Neural crest cell (in vitro differentiated cells): Measurements from ENCODE around the gene LRPAP1. TPM values are rescaled to one million over a fixed set of nuclear protein-coding genes. Genes with fewer than 3 reads are reported as not detected.

Experiments used
- DNase-seq: peaks from one replicate; pipeline ENCODE4 v3.0.0; 2021; ENCODE audit warnings: low read depth, mixed read lengths, low spot score
- H3K27ac Mint-ChIP-seq: one replicate; pipeline ENCODE4 v1.8.0; 2021; ENCODE audit warnings: mild to moderate bottlenecking, mixed read lengths; ENCODE audit not compliant: unreplicated experiment
- H3K27me3 Mint-ChIP-seq: 2 replicates; pipeline ENCODE4 v1.8.0; 2021; ENCODE audit warnings: low read depth, mild to moderate bottlenecking, mixed read lengths
- H3K36me3 Mint-ChIP-seq: 2 replicates; pipeline ENCODE4 v1.8.0; 2021; ENCODE audit warnings: low read depth, mild to moderate bottlenecking, mixed read lengths
- H3K4me1 Mint-ChIP-seq: 2 replicates; pipeline ENCODE4 v1.8.0; 2021; ENCODE audit warnings: mixed read lengths
- H3K4me3 Mint-ChIP-seq: one replicate; pipeline ENCODE4 v1.8.0; 2021; ENCODE audit warnings: mild to moderate bottlenecking, mixed read lengths
- H3K9me3 Mint-ChIP-seq: 2 replicates; pipeline ENCODE4 v1.8.0; 2021; ENCODE audit warnings: mixed read lengths
- CTCF ChIP-seq: fragments of 200-600 bp; sonication (generic); conservative IDR thresholded peaks from 2 replicates; pipeline ENCODE4 v1.5.0; 2021; ENCODE audit warnings: antibody characterized with exemption, mild to moderate bottlenecking
- total RNA-seq: library from RNA; stranded (reverse); gene quantifications from 2 replicates; pipeline ENCODE4 v1.2.1, GENCODE V29; 2021

Gene LRPAP1
- total RNA-seq, 1 donor from 2014 or later, result 116 TPM

- Mint-ChIP-seq H3K4me3 (no peak overlapping the region), H3K27ac (no peak overlapping the region), H3K4me1 (peaks cover 20% of the 10 kb centered on the region), H3K36me3 (no peaks in the 10 kb centered on the region), H3K9me3 (no peaks in the 10 kb centered on the region), H3K27me3 (peaks cover 8% of the 10 kb centered on the region)
- TF ChIP-seq CTCF, result no peak
- no peak for DNase-seq
These were observed 49.5 kb downstream of the LRPAP1 start for GRCh38 chr4:3482707-3483106.

DNA sequence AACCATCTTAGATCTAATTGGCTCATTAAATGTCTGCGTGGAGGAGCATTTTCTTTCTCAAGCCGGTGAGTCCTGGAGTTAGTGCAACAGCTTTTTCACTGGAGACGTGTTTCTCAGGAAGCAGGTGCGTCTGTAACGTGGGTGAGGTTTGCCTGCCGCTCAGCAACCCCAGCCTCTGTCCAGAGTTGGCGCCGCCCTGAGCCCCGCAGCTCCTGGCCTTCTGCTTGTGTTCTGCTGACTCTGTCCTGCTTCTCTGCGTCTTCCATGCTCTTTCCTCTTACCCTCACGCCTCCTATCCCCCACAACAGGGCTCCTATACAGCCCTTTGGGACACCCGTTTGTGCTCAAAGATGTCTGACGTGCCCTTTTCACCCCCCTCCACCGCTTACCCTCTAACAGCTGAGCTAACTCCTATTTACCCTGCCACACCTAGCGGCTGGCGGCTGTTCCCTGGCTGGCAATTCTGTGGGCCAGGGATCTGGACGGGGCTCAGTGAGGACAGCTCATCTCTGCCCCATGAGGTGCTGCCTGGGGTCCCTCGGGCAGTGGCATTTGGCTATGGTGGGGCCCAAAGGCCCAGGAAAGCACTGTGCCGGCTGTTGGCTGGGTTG, 50.3 kb downstream of the LRPAP1 start:
- H3K27me3 Mint-ChIP-seq, result peaks cover 8% of the 10 kb centered on the region
- H3K4me1 Mint-ChIP-seq, result peaks cover 20% of the 10 kb centered on the region
- TF ChIP-seq CTCF, result no peak
- DNase-seq, result no peak
- no peak overlapping the region for H3K4me3 Mint-ChIP-seq
- H3K27ac Mint-ChIP-seq, result no peak overlapping the region
- H3K36me3 Mint-ChIP-seq, result no peaks in the 10 kb centered on the region
- H3K9me3 Mint-ChIP-seq, result no peaks in the 10 kb centered on the region

GRCh38 chr4:3481113-3481531, 51.1 kb downstream of the LRPAP1 start:
- Mint-ChIP-seq H3K4me1 (peaks cover 16% of the 10 kb centered on the region), H3K36me3 (no peaks in the 10 kb centered on the region), H3K27me3 (peaks cover 8% of the 10 kb centered on the region), H3K4me3 (no peak overlapping the region), H3K27ac (no peak overlapping the region), H3K9me3 (no peaks in the 10 kb centered on the region)
- no peak for TF ChIP-seq CTCF
- DNase-seq, result no peak

- peak; percentile 99 for TF ChIP-seq CTCF
- H3K36me3 Mint-ChIP-seq, result no peaks in the 10 kb centered on the region
- H3K4me1 Mint-ChIP-seq, result peaks cover 16% of the 10 kb centered on the region
- peak overlapping the region; percentile 23 for H3K4me3 Mint-ChIP-seq
- no peaks in the 10 kb centered on the region for H3K9me3 Mint-ChIP-seq
- peak; percentile 100 for DNase-seq
- no peak overlapping the region for H3K27ac Mint-ChIP-seq
- H3K27me3 Mint-ChIP-seq, result peaks cover 8% of the 10 kb centered on the region
These were observed 51.6 kb downstream of the LRPAP1 start for GRCh38 chr4:3480528-3481112.

DNA sequence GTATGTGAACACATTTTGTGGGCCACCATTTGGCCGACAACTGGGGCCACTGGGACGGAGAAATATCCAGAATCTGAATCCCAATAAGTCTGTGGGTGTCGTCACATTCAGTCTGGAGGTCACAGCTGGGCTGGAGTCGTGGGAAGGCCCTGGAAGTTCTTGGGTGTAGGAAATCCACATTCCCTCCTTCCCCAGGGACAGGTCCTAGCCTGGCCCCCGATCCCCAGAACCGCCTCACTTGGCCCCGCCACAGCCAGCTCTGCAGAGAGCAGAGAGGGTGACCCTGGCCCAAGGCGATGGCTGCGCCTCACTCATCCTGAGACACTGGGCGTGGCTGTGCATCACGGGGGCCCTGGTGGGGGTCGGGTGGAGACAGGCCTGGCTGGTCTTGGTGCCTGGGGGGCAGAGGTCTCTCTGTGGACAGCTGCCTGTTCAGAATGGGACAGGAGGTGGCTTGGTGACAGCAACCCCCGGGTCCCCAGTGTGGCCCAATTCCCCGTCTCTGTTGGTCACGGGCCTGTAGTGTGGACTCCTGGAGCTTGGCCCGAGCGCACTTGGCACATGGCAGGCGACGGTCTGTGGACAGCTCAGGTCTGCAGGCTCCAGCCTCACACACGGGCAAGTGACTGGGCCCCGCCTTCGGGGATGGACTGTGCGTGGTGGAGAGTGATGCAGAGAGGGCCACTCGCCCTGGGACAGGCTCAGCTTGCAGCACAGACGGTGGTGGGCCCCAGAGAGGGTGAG, 52.7 kb downstream of the LRPAP1 start:
- H3K4me3 Mint-ChIP-seq, result no peak overlapping the region
- no peaks in the 10 kb centered on the region for H3K9me3 Mint-ChIP-seq
- H3K36me3 Mint-ChIP-seq, result no peaks in the 10 kb centered on the region
- no peak for DNase-seq
- peaks cover 8% of the 10 kb centered on the region for H3K27me3 Mint-ChIP-seq
- TF ChIP-seq CTCF, result no peak
- no peak overlapping the region for H3K27ac Mint-ChIP-seq
- peaks cover 16% of the 10 kb centered on the region for H3K4me1 Mint-ChIP-seq
